ENCODE data around the gene MED20.

MED20 gene

DNA sequence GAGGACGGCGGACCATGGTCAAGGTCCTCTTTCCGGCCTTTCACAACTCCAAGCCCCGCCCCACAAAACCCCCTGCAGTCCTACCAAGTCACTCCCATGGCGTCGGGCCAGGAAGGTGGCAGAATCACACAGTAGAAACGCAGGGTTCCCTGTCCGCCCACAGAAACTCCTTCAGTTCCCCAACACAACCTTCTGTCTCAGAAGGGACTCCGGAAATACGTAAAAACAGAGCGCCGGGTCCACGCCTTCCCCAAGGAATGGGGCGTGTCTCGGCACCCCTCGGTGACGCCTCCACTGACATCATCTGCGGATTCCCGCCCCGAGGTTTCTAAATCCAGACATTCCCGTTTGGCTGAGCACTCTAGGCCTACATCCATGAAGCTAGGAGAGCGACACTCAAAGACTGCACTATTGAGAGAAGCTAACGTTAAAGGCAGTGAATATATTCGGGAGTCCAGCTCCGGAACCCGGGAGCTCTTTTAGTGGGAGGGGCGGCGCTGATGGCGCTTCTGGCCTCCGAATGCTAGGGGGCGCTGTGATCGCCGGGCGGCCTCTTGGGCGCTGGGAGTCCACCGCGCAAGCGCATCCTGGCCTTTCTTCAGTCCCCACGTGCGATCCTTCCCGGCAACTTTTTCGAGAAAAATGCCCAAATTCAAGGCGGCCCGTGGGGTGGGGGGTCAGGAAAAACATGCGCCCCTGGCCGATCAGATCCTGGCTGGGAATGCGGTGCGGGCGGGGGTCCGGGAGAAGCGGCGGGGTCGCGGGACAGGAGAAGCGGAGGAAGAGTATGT lies at the start of gene MED20, which contains the start of gene BYSL:
Gene MED20, minus strand, starts transcription at position 219 of the 791 bp plus-strand sequence. Its CDS starts 121 bp downstream, at position 98.
Gene BYSL, plus strand, starts transcription at position 579 of the 791 bp plus-strand sequence. Its CDS starts 64 bp downstream, at position 643.
- TF ChIP-seq, protein P1, sequence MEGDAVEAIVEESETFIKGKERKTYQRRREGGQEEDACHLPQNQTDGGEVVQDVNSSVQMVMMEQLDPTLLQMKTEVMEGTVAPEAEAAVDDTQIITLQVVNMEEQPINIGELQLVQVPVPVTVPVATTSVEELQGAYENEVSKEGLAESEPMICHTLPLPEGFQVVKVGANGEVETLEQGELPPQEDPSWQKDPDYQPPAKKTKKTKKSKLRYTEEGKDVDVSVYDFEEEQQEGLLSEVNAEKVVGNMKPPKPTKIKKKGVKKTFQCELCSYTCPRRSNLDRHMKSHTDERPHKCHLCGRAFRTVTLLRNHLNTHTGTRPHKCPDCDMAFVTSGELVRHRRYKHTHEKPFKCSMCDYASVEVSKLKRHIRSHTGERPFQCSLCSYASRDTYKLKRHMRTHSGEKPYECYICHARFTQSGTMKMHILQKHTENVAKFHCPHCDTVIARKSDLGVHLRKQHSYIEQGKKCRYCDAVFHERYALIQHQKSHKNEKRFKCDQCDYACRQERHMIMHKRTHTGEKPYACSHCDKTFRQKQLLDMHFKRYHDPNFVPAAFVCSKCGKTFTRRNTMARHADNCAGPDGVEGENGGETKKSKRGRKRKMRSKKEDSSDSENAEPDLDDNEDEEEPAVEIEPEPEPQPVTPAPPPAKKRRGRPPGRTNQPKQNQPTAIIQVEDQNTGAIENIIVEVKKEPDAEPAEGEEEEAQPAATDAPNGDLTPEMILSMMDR (IDR thresholded peaks at IDR 0.05; ENCODE audit: low read length, missing control alignments), result peak; percentile 86
- peak; percentile 96 for DNase-seq (ENCODE audit: low read depth)
- peak within 1 kb of the TSS; percentile 98 for H3K4me3 ChIP-seq (replicated peaks; ENCODE audit: low read depth, low read length)

- H3K4me3 ChIP-seq (replicated peaks; ENCODE audit: low read depth, low read length), result no peak overlapping the region
- TF ChIP-seq, protein P1 (IDR thresholded peaks at IDR 0.05; ENCODE audit: low read length, missing control alignments), result no peak
- peak; percentile 76 for DNase-seq (ENCODE audit: low read depth)
These were observed 49.5 kb upstream of the MED20 start for GRCh38 chr6:41970436-41970846.

DNA sequence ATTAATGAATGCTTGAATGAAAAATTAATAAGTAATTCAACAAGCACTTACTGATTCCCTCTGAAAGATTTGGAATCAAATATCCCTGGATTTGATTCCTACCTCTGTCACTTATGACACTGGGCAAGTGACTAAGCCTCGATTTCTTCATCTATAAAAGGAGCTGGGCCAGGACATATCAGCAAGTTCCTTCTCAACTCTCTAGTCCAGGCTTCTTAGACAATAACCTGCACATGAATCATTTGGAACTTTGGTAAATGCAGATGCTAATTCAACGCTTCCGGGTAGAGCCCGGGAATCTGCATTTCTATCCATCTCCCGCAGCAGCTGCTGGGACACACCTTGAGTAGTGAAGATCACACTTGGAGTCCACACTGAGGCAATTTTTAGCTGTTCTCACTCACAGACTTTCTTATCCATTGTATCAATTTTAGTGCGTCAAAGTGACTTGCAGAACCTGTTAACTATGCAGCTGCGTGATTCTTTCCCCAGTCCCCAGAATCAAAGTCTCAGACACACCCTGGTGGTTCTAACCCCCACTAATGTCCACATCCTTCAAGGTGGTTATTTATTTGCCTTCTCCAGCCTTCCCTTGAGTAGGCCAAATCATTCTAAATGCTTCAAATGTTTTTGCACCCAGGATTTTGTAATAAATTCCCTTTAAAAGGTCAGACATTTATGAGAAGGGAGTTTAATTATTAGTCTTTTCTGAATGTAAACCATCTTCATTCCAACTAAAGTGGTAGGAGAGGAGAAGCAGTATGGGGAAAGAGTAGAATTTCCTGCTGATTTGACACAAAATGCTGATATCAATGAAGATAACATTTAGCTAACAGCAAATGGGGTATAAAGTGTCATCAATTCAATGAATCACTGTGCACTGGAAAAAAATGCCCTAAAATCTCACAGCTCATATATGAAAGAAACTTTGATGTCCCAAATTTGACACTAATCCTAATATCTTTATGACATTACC lies 46.7 kb upstream of the MED20 start:
- peak; percentile 74 for DNase-seq (ENCODE audit: low read depth)
- no peak overlapping the region for H3K4me3 ChIP-seq (replicated peaks; ENCODE audit: low read depth, low read length)
- TF ChIP-seq, protein P1 (IDR thresholded peaks at IDR 0.05; ENCODE audit: low read length, missing control alignments), result no peak

DNA sequence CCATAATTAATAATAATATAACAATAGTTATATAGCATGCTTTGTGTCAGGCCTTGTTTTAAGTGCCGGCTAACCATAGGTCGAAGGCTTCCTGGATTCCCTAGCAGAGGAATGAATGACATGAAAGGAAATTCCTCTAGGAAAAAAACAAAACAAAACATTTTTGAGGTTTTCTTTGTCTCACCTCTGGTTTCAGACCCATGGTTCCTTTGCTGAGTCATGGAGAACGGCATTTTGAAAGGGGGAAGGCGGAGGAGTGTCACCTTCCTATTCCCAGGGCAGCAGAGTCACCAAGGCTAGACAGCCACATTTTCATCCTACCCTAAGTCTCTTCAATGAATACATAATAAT lies 46.0 kb upstream of the MED20 start:
- peak; percentile 84 for DNase-seq (ENCODE audit: low read depth)
- no peak overlapping the region for H3K4me3 ChIP-seq (replicated peaks; ENCODE audit: low read depth, low read length)
- TF ChIP-seq, protein P1 (IDR thresholded peaks at IDR 0.05; ENCODE audit: low read length, missing control alignments), result no peak

DNA sequence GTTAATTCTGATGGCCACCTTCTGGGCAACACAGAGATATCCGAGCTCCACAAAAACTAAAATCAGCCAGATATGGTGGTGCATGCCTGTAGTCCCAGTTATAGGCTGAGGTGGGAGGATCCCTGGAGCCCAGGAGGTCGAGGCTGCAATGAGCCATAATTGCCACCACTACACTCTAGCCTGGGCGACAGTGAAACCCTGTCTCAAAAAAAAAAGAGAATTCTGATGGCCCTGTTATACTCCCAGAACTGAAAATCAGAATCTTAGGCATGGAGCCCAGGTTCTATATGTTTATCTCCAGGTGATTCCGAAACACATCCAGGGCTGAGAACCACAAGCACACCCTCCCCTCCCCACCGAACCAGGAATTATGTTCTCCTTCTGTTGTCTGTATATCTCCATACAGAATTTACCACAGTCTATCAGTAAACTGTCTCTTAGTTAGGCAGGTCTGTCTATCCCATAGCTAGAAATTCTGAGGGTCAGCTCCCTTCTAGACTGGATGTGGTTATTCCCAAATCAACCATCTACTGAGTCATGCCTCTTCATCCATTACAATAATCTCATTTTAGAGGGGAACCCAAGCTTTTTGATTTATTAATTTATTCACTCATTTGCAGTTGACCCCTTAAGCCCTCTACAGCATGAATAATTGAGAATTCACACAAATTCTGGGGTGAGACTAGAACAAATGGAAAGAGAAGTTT lies 45.4 kb upstream of the MED20 start:
- TF ChIP-seq, protein P1 (IDR thresholded peaks at IDR 0.05; ENCODE audit: low read length, missing control alignments), result no peak
- H3K4me3 ChIP-seq (replicated peaks; ENCODE audit: low read depth, low read length), result no peak overlapping the region
- no peak for DNase-seq (ENCODE audit: low read depth)

- no peak overlapping the region for H3K4me3 ChIP-seq (replicated peaks; ENCODE audit: low read depth, low read length)
- DNase-seq (ENCODE audit: low read depth), result no peak
- TF ChIP-seq, protein P1 (IDR thresholded peaks at IDR 0.05; ENCODE audit: low read length, missing control alignments), result no peak
These were observed 44.7 kb upstream of the MED20 start for GRCh38 chr6:41965429-41966213.
